Measurements from ENCODE around the gene SLC25A51.

DNA sequence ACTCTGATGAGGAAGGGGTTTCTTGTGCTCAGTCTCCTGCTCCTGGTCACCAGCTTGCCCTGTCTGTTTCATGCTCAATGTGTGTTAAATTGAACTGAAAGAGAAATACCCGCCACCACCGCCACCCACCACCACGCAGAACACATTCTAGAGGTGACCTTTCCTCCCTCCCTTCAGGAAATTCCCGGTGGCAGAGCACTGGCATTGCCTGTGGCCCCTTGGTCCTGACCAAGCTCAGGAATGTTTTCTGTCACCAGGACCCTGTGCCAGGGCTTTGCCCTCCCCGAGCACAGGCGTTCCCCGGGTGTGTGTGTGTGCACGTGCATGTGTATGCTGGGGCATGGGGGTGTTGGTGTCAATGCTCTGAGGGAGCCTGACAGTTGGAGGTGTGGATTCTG is 10.2 kb upstream of the SLC25A51 start:
- TF ChIP-seq, protein P1, sequence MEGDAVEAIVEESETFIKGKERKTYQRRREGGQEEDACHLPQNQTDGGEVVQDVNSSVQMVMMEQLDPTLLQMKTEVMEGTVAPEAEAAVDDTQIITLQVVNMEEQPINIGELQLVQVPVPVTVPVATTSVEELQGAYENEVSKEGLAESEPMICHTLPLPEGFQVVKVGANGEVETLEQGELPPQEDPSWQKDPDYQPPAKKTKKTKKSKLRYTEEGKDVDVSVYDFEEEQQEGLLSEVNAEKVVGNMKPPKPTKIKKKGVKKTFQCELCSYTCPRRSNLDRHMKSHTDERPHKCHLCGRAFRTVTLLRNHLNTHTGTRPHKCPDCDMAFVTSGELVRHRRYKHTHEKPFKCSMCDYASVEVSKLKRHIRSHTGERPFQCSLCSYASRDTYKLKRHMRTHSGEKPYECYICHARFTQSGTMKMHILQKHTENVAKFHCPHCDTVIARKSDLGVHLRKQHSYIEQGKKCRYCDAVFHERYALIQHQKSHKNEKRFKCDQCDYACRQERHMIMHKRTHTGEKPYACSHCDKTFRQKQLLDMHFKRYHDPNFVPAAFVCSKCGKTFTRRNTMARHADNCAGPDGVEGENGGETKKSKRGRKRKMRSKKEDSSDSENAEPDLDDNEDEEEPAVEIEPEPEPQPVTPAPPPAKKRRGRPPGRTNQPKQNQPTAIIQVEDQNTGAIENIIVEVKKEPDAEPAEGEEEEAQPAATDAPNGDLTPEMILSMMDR (IDR thresholded peaks at IDR 0.05): no peak
- TF ChIP-seq POLR2A (IDR thresholded peaks at IDR 0.05): no peak

All from testis (tissue), 2 donors.